HEK293 (cell line): ENCODE measurements around the gene NUP85.

ENCODE experiments used
- CTCF ChIA-PET: fragments of 350-600 bp; formaldehyde crosslinking; extraction: SDS; loops from one replicate; lab custom pipeline; 2021; ENCODE audit warnings: antibody characterized with exemption; lab: Yijun Ruan, JAX
- POLR2A ChIA-PET: fragments of 300-600 bp; formaldehyde crosslinking; extraction: SDS; loops from one replicate; lab custom pipeline; 2020; ENCODE audit warnings: antibody characterized with exemption, inconsistent platforms; lab: Yijun Ruan, JAX
- H3K27ac ChIP-seq: fragments of 200-500 bp; sonication (Bioruptor generic); 2 replicates; pipeline ENCODE4 v1.5.1; 2014; ENCODE audit warnings: low read depth, low read length, control low read depth, inconsistent platforms; ENCODE audit errors: extremely low read depth
- H3K36me3 ChIP-seq, 2 experiments: fragments of 200-500 bp in 1 of 2; sonication (Bioruptor generic) in 1 of 2; 1 replicate in 1 of 2; 2 replicates in 1 of 2; pipeline ENCODE4 v1.5.1; 2014 to 2017; ENCODE audit warnings: inconsistent platforms in 2 of 2, low read length in 2 of 2; ENCODE audit not compliant: control insufficient read depth in 2 of 2, insufficient read depth in 1 of 2
- H3K4me1 ChIP-seq: fragments of 200-500 bp; sonication (Bioruptor generic); 2 replicates; pipeline ENCODE4 v1.5.1; 2014; ENCODE audit warnings: mild to moderate bottlenecking, low read length, inconsistent platforms; ENCODE audit not compliant: control insufficient read depth, insufficient read depth
- H3K4me3 ChIP-seq: 2 replicates; pipeline ENCODE4 v1.5.1; 2011; ENCODE audit warnings: low read depth, mild to moderate bottlenecking, control low read depth, low read length, moderate library complexity
- H3K9me3 ChIP-seq: fragments of 200-500 bp; sonication (Bioruptor generic); 2 replicates; pipeline ENCODE4 v1.5.1; 2014; ENCODE audit warnings: low read depth, low read length, inconsistent platforms; ENCODE audit not compliant: control insufficient read depth, insufficient read depth
- BCL6B ChIP-seq: fragments of 450-650 bp; formaldehyde crosslinking; IDR thresholded peaks from 2 replicates; pipeline ENCODE4 v1.5.1; 2017; ENCODE audit warnings: missing biosample characterization, missing genetic modification characterization
- GLIS1 ChIP-seq: fragments of 450-650 bp; formaldehyde crosslinking; IDR thresholded peaks from 2 replicates; pipeline ENCODE4 v1.5.1; 2016; ENCODE audit warnings: missing biosample characterization, missing genetic modification characterization
- HOXD13 ChIP-seq: sonication (generic); formaldehyde crosslinking; IDR thresholded peaks from 2 replicates; pipeline ENCODE4 v1.8.0; 2022; ENCODE audit warnings: missing genetic modification reagents, borderline replicate concordance
- KLF1 ChIP-seq: fragments of 450-650 bp; formaldehyde crosslinking; IDR thresholded peaks from 2 replicates; pipeline ENCODE4 v1.5.1; 2016; ENCODE audit warnings: missing biosample characterization, missing genetic modification characterization
- MEIS1 ChIP-seq: sonication (generic); formaldehyde crosslinking; IDR thresholded peaks from 2 replicates; pipeline ENCODE4 v1.8.1; 2022; ENCODE audit warnings: missing genetic modification reagents, mild to moderate bottlenecking, borderline replicate concordance
- PRDM4 ChIP-seq: fragments of 450-650 bp; formaldehyde crosslinking; IDR thresholded peaks from 2 replicates; pipeline ENCODE4 v1.5.1; 2017; ENCODE audit warnings: missing biosample characterization, missing genetic modification characterization
- PRDM6 ChIP-seq: fragments of 450-650 bp; formaldehyde crosslinking; IDR thresholded peaks from 2 replicates; pipeline ENCODE4 v1.5.1; 2017; ENCODE audit warnings: missing biosample characterization, missing genetic modification characterization
- YY1 ChIP-seq: fragments of 450-650 bp; formaldehyde crosslinking; IDR thresholded peaks from 2 replicates; pipeline ENCODE4 v1.5.1; 2018; ENCODE audit warnings: missing biosample characterization, missing genetic modification characterization
- ZBTB48 ChIP-seq: fragments of 450-650 bp; formaldehyde crosslinking; IDR thresholded peaks from 2 replicates; pipeline ENCODE4 v1.5.1; 2016; ENCODE audit warnings: missing biosample characterization, missing genetic modification characterization
- ZEB2 ChIP-seq: fragments of 450-650 bp; formaldehyde crosslinking; IDR thresholded peaks from 2 replicates; pipeline ENCODE4 v1.5.1; 2016; ENCODE audit warnings: missing biosample characterization, missing genetic modification characterization
- ZFP3 ChIP-seq: fragments of 450-650 bp; formaldehyde crosslinking; IDR thresholded peaks from 2 replicates; pipeline ENCODE4 v1.5.1; 2016; ENCODE audit warnings: low read depth, missing biosample characterization, missing genetic modification characterization
- ZNF148 ChIP-seq: fragments of 450-650 bp; formaldehyde crosslinking; IDR thresholded peaks from 2 replicates; pipeline ENCODE4 v1.5.0; 2017; ENCODE audit warnings: missing biosample characterization, missing genetic modification characterization, borderline replicate concordance
- ZNF169 ChIP-seq: fragments of 450-650 bp; formaldehyde crosslinking; IDR thresholded peaks from 2 replicates; pipeline ENCODE4 v1.5.1; 2016; ENCODE audit warnings: missing biosample characterization, missing genetic modification characterization
- ZNF2 ChIP-seq: fragments of 450-650 bp; formaldehyde crosslinking; IDR thresholded peaks from 2 replicates; pipeline ENCODE4 v1.5.1; 2016; ENCODE audit warnings: missing biosample characterization, missing genetic modification characterization
- ZNF248 ChIP-seq: fragments of 450-650 bp; formaldehyde crosslinking; IDR thresholded peaks from 2 replicates; pipeline ENCODE4 v1.5.1; 2017; ENCODE audit warnings: missing biosample characterization, missing genetic modification characterization
- ZNF280D ChIP-seq: fragments of 450-650 bp; formaldehyde crosslinking; IDR thresholded peaks from 2 replicates; pipeline ENCODE4 v1.5.1; 2016; ENCODE audit warnings: missing biosample characterization, missing genetic modification characterization
- ZNF292 ChIP-seq: fragments of 450-650 bp; formaldehyde crosslinking; IDR thresholded peaks from 2 replicates; pipeline ENCODE4 v1.5.1; 2016; ENCODE audit warnings: low read depth, missing biosample characterization, missing genetic modification characterization, borderline replicate concordance
- ZNF366 ChIP-seq: fragments of 450-650 bp; formaldehyde crosslinking; conservative IDR thresholded peaks from 2 replicates; pipeline ENCODE4 v1.5.1; 2016; ENCODE audit warnings: missing biosample characterization, missing genetic modification characterization
- ZNF404 ChIP-seq: fragments of 450-650 bp; formaldehyde crosslinking; IDR thresholded peaks from 2 replicates; pipeline ENCODE4 v1.5.1; 2017; ENCODE audit warnings: missing biosample characterization, missing genetic modification characterization
- ZNF416 ChIP-seq: fragments of 450-650 bp; formaldehyde crosslinking; IDR thresholded peaks from 2 replicates; pipeline ENCODE4 v1.5.1; 2016; ENCODE audit warnings: missing biosample characterization, missing genetic modification characterization
- ZNF449 ChIP-seq: fragments of 450-650 bp; formaldehyde crosslinking; IDR thresholded peaks from 2 replicates; pipeline ENCODE4 v1.5.1; 2017; ENCODE audit warnings: missing biosample characterization, mild to moderate bottlenecking, missing genetic modification characterization, moderate library complexity
- ZNF580 ChIP-seq: fragments of 450-650 bp; formaldehyde crosslinking; IDR thresholded peaks from 2 replicates; pipeline ENCODE4 v1.5.1; 2016; ENCODE audit warnings: missing biosample characterization, missing genetic modification characterization
- ZNF624 ChIP-seq: fragments of 450-650 bp; formaldehyde crosslinking; IDR thresholded peaks from 2 replicates; pipeline ENCODE4 v1.5.1; 2017; ENCODE audit warnings: missing biosample characterization, missing genetic modification characterization
- ZXDB ChIP-seq: fragments of 450-650 bp; formaldehyde crosslinking; IDR thresholded peaks from 2 replicates; pipeline ENCODE4 v1.5.1; 2016; ENCODE audit warnings: missing biosample characterization, missing genetic modification characterization

The NUP85 gene

GRCh38 chr17:75225016-75225415, 19.5 kb downstream of the NUP85 start:
- TF ChIP-seq BCL6B = no peak
- TF ChIP-seq ZEB2 (tag by site-specific recombination) = no peak
- TF ChIP-seq ZNF280D = no peak
- TF ChIP-seq ZNF2 (tag by site-specific recombination) = no peak
- TF ChIP-seq ZNF248 (tag by site-specific recombination) = no peak
- TF ChIP-seq PRDM6 = no peak
- no peak for TF ChIP-seq GLIS1 (tag by site-specific recombination)
- no peak for TF ChIP-seq ZNF366 (tag by site-specific recombination)
- TF ChIP-seq ZNF416 (tag by site-specific recombination) = no peak
- no peak for TF ChIP-seq ZBTB48 (tag by site-specific recombination)
- no peak for TF ChIP-seq HOXD13 (CRISPR knock-in tag)
- no peak for TF ChIP-seq PRDM4
- no peak for TF ChIP-seq MEIS1
- CTCF ChIA-PET = interaction anchor here (0.6 to 2.6 kb wide), 5 partner anchors 9 to 165 kb away, joined by 4 to 21 read pairs (median 4); no protein-coding TSS in a partner anchor
- H3K4me3 ChIP-seq = no peak overlapping the region
- POLR2A ChIA-PET = no interaction called here
- H3K9me3 ChIP-seq = no peaks in the 10 kb centered on the region
- H3K36me3 ChIP-seq = peaks cover 67 to 85% of the 10 kb centered on the region in 2 experiments
- no peaks in the 10 kb centered on the region for H3K4me1 ChIP-seq
- H3K27ac ChIP-seq = no peak overlapping the region

GRCh38 chr17:75227729-75228128, 22.2 kb downstream of the NUP85 start:
- H3K36me3 ChIP-seq = peaks cover 62 to 96% of the 10 kb centered on the region in 2 experiments
- H3K4me1 ChIP-seq = no peaks in the 10 kb centered on the region
- no peak overlapping the region for H3K27ac ChIP-seq
- POLR2A ChIA-PET = interaction anchor here (0.7 to 2.8 kb wide), 3 partner anchors 9 to 271 kb away, joined by 3 to 16 read pairs (median 3); no protein-coding TSS in a partner anchor
- CTCF ChIA-PET = interaction anchor here (5.7 kb wide), 1 partner anchor 12 kb away, joined by 54 read pairs; no protein-coding TSS in a partner anchor
- no peak overlapping the region for H3K4me3 ChIP-seq
- H3K9me3 ChIP-seq = no peaks in the 10 kb centered on the region
- TF ChIP-seq ZFP3 (tag by site-specific recombination) = no peak
- TF ChIP-seq ZNF292 = no peak
- no peak for TF ChIP-seq ZNF404 (tag by site-specific recombination)
- no peak for TF ChIP-seq ZNF580 (tag by site-specific recombination)
- no peak for TF ChIP-seq ZNF169 (tag by site-specific recombination)
- no peak for TF ChIP-seq KLF1 (tag by site-specific recombination)
- no peak for TF ChIP-seq ZNF148 (tag by site-specific recombination)
- no peak for TF ChIP-seq ZNF449 (tag by site-specific recombination)
- no peak for TF ChIP-seq ZXDB (tag by site-specific recombination)
- TF ChIP-seq YY1 = no peak
- TF ChIP-seq ZNF624 (tag by site-specific recombination) = no peak
